GM12874 (cell line): ENCODE data around the gene CTRB1.

Source experiments
- TF ChIP-seq, protein P1 (sequence below): IDR thresholded peaks from 2 replicates; pipeline ENCODE4 v1.5.1; 2011; ENCODE audit warnings: low read depth, mild to moderate bottlenecking, control low read depth, low read length, moderate library complexity; ENCODE audit not compliant: insufficient read depth

CTRB1 gene

DNA sequence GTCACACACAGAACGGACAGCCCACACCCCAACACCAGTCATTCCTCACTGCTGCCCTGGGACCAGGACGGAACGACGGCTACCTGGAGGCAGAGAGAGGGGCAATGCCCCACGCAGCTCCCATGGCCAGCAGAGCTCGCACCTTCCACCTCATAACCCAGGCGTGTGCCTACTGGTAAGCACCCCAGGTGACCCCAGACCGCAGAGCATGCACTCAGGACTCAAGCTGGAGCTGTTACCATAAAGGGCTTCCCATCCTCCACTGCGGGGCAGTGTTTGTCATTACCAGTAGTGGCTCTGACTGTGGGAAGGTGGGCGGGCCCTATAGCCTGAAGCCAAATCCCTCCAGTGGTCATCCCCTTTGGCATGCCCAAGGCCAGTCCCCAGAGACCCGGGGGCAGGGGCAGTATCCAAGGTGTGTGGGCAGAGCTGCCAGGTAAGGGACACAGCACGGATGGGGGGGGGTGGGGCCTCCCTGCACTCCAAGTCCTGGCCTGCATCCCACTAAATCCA lies 37.3 kb downstream of the CTRB1 start:
- TF ChIP-seq, protein P1, sequence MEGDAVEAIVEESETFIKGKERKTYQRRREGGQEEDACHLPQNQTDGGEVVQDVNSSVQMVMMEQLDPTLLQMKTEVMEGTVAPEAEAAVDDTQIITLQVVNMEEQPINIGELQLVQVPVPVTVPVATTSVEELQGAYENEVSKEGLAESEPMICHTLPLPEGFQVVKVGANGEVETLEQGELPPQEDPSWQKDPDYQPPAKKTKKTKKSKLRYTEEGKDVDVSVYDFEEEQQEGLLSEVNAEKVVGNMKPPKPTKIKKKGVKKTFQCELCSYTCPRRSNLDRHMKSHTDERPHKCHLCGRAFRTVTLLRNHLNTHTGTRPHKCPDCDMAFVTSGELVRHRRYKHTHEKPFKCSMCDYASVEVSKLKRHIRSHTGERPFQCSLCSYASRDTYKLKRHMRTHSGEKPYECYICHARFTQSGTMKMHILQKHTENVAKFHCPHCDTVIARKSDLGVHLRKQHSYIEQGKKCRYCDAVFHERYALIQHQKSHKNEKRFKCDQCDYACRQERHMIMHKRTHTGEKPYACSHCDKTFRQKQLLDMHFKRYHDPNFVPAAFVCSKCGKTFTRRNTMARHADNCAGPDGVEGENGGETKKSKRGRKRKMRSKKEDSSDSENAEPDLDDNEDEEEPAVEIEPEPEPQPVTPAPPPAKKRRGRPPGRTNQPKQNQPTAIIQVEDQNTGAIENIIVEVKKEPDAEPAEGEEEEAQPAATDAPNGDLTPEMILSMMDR: no peak

DNA sequence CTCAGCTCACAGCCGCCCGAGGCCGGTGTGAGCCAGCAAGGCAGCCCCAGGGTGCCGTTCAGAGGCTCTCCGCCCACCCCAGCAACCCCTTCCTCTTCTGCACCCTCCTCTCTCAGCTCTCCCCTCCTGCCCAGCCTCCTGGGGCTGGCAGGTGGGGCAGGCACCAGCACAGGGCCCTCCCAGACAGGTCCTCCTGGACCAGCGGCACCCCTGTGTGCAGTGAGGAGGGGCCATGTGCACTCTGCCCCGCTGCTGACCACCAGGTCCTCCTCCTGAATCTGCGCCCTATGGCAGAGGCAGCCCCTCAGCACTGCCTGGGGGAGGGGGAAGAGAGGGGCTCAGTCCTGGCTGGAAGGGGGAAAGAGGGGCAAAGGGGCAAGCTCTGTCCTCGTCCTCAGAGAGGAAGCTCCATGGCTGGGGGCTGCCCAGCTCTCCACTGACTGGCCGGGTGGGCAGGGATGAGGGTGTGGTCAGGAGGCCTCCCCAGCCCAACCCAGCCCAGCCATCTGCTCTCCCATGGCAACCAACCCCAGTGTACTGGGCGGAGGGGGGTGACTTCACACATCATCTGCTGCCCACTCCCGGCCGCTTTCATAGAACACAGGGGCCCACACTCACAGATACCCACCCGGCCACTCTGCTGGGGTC lies 38.0 kb downstream of the CTRB1 start:
- TF ChIP-seq, protein P1: no peak

DNA sequence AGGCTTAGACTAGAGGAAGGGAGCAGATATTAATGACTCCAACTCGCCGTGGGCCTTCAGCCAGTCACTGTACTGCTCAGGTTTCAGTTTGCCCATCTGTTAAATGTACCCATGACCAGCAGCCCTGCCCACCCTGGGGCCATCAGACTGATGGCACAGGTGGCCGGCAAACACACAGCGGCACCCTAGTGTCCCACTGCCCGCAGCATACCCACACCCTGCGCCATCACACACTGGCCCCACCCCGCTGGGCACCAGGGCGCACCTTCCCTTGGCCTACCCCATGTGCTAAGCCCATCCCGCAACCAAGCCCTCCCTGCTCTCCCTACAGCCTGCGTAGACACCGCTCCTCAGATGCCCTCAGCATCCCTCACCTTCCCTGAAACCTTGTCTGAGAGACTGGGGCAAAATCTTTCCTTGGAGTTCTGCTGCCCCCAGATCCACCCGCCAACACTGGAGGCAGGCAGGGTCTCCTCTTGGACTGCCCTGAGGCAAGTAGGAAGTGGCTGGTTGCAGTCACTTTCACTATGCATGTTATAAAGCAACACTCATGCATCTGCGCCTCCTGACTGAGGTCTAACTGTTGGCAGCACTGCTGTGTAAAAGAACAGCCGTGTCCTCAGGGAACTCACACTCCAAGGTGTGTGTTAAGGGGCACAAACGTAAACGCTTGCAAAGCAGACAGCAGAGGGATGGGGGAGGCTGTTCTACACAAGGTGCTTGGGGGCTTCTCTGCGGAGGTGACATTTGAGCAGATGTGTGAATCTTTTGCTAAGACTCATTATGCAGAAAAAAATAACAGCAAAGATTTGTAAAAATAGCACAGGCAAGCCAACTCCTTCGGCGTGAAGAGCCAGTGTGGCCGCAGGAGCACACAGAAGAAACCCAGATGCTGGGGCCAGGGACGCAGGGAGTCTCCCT lies 39.4 kb downstream of the CTRB1 start:
- TF ChIP-seq, protein P1: no peak

DNA sequence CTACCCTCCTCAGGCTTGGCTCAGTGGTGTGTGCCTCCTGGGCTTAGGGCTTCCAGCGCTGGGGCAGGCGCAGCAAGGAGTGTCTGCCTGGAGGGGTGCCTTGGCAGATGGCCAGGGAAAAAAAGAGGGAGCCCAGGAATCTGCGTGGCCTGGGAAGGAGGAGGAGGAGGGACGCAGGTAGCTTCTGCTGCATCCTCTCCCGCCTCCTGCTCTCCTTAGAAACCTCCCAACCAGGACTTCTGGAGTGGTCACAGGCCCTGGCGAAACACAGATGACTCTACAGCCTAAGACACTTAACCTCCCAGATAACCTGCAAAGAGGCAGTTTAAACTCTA lies 40.0 kb downstream of the CTRB1 start:
- TF ChIP-seq, protein P1: no peak

DNA sequence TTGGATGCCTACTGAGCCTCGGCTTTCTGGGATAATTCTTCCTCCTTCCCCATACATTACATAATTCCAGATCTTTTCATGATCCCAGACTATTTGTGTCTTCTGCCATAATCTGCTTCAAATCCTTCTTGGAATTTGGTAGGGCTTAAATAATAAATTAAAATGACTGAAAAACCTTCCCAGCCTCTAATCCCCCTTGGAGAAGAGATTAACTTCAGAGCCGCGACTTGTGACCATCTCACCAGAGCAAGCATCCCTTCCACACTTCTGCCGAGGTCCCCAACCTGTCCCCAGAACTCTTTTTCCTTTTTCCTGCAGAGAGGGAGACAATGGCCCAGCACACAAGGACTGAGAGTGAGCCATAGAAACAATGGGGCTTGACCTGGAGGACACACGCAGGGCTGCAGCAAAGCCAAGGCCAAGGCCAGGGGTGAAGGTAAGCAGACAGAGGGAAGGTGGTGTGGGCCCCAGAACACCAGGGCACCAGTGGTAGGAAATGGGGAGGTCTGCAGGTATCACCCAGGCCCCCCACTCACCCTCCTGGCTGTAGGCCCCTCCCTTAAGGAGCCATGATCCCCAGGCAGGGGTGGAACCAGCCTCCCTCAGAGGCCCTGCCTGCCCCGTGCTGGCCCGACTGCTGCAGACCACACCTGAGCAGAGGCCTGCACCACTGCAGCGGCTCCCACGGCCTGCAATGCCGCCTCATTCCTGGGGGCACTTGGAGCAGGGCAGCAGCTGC lies 42.2 kb downstream of the CTRB1 start:
- TF ChIP-seq, protein P1: no peak

DNA sequence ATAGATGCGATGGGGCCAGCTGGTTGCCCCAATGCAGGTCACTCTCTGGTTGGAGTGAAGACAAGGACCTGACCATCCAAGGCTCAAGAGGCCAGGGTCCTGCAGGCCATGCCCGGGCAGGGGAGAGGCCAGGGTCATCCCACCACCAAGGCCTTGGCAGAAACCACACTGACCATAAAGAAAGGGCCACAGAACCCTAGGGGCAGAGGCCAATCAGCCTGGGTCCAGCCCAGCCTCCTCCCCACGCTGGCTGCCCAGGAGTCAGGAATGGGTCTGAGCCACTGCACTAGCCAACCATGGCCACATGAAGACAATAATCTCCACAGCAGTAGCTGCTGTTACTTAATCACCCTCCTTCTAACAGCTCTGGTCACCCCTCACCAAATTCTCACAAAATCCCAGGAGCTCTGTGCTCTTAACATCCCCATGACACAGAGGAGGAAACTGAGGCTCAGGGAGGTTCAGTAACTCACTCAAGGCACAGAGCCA lies 42.8 kb downstream of the CTRB1 start:
- TF ChIP-seq, protein P1: no peak
